ENCODE data around the gene STYK1. TPM values are rescaled to one million over a fixed set of nuclear protein-coding genes. Genes with fewer than 3 reads are reported as not detected.

STYK1 gene
- total RNA-seq, 1 experiment from 2014 or later = 8.4 TPM

GRCh38 chr12:10701131-10701681, 27.4 kb upstream of the STYK1 start:
- no peak for DNase-seq
- Mint-ChIP-seq H3K27me3 (ENCODE audit: unreplicated experiment) (no peaks in the 10 kb centered on the region), H3K4me3 (ENCODE audit: low read depth, unreplicated experiment) (no peak overlapping the region), H3K4me1 (ENCODE audit: low read depth, unreplicated experiment) (no peaks in the 10 kb centered on the region), H3K36me3 (ENCODE audit: insufficient read depth, unreplicated experiment) (peaks cover 70% of the 10 kb centered on the region), H3K9me3 (ENCODE audit: low read depth, unreplicated experiment) (no peaks in the 10 kb centered on the region), H3K27ac (ENCODE audit: unreplicated experiment) (no peak overlapping the region)
- no TSS peak for BruUV-seq (replicated peaks)
- intact Hi-C loops (cut with micrococcal nuclease; ENCODE audit: unreplicated experiment) = no loop called here
- CTCF ChIA-PET = no interaction called here
- no peak for TF ChIP-seq CTCF (IDR thresholded peaks at IDR 0.05; ENCODE audit: unreplicated experiment)

- no peak overlapping the region for H3K27ac Mint-ChIP-seq (ENCODE audit: unreplicated experiment)
- intact Hi-C loops (cut with micrococcal nuclease; ENCODE audit: unreplicated experiment) = no loop called here
- no peak for DNase-seq
- H3K9me3 Mint-ChIP-seq (ENCODE audit: low read depth, unreplicated experiment) = no peaks in the 10 kb centered on the region
- TF ChIP-seq CTCF (IDR thresholded peaks at IDR 0.05; ENCODE audit: unreplicated experiment) = no peak
- H3K36me3 Mint-ChIP-seq (ENCODE audit: insufficient read depth, unreplicated experiment) = peaks cover 75% of the 10 kb centered on the region
- H3K27me3 Mint-ChIP-seq (ENCODE audit: unreplicated experiment) = no peaks in the 10 kb centered on the region
- no peaks in the 10 kb centered on the region for H3K4me1 Mint-ChIP-seq (ENCODE audit: low read depth, unreplicated experiment)
- no peak overlapping the region for H3K4me3 Mint-ChIP-seq (ENCODE audit: low read depth, unreplicated experiment)
- CTCF ChIA-PET = no interaction called here
- BruUV-seq (replicated peaks) = no TSS peak
Measured at GRCh38 chr12:10700581-10700980, 26.7 kb upstream of the STYK1 start.

GRCh38 chr12:10697862-10698261, 24.0 kb upstream of the STYK1 start:
- H3K4me1 Mint-ChIP-seq (ENCODE audit: low read depth, unreplicated experiment) = no peaks in the 10 kb centered on the region
- CTCF ChIA-PET = no interaction called here
- no peak for TF ChIP-seq CTCF (IDR thresholded peaks at IDR 0.05; ENCODE audit: unreplicated experiment)
- intact Hi-C loops (cut with micrococcal nuclease; ENCODE audit: unreplicated experiment) = no loop called here
- DNase-seq = no peak
- no peak overlapping the region for H3K4me3 Mint-ChIP-seq (ENCODE audit: low read depth, unreplicated experiment)
- BruUV-seq (replicated peaks) = no TSS peak
- H3K36me3 Mint-ChIP-seq (ENCODE audit: insufficient read depth, unreplicated experiment) = peaks cover 78% of the 10 kb centered on the region
- H3K27me3 Mint-ChIP-seq (ENCODE audit: unreplicated experiment) = no peaks in the 10 kb centered on the region
- no peaks in the 10 kb centered on the region for H3K9me3 Mint-ChIP-seq (ENCODE audit: low read depth, unreplicated experiment)
- H3K27ac Mint-ChIP-seq (ENCODE audit: unreplicated experiment) = no peak overlapping the region

GRCh38 chr12:10697156-10697555, 23.3 kb upstream of the STYK1 start:
- Mint-ChIP-seq H3K27me3 (ENCODE audit: unreplicated experiment) (no peaks in the 10 kb centered on the region), H3K27ac (ENCODE audit: unreplicated experiment) (no peak overlapping the region), H3K36me3 (ENCODE audit: insufficient read depth, unreplicated experiment) (peaks cover 75% of the 10 kb centered on the region), H3K9me3 (ENCODE audit: low read depth, unreplicated experiment) (no peaks in the 10 kb centered on the region), H3K4me3 (ENCODE audit: low read depth, unreplicated experiment) (no peak overlapping the region), H3K4me1 (ENCODE audit: low read depth, unreplicated experiment) (no peaks in the 10 kb centered on the region)
- no TSS peak for BruUV-seq (replicated peaks)
- TF ChIP-seq CTCF (IDR thresholded peaks at IDR 0.05; ENCODE audit: unreplicated experiment) = no peak
- no peak for DNase-seq
- CTCF ChIA-PET = no interaction called here
- intact Hi-C loops (cut with micrococcal nuclease; ENCODE audit: unreplicated experiment) = no loop called here

Measured in Calu3 (cell line).